Left lung (tissue), 10 donors: ENCODE data around the gene TFPI2. TPM values are rescaled to one million over a fixed set of nuclear protein-coding genes. Genes with fewer than 3 reads are reported as not detected.

ENCODE experiments used
- ATAC-seq: fragments of 200-7000 bp; cut with Tn5 transposase; one replicate; pipeline ENCODE4 v1.9.1; 2020; ENCODE audit warnings: moderate library complexity
- DNase-seq, 4 donors: peaks; one replicate each; pipeline ENCODE4 v3.0.0-alpha.2; 2013 to 2020
- H3K27ac ChIP-seq, 2 donors: fragments of 200-600 bp; sonication (generic) in 1 of 2; one replicate each; pipeline versions ENCODE4 v1.5.0 to v1.8.0; 2020 to 2021
- H3K27me3 ChIP-seq, 2 donors: fragments of 200-600 bp; sonication (generic) in 1 of 2; one replicate each; pipeline versions ENCODE4 v1.5.0 to v1.8.0; 2020 to 2021
- H3K36me3 ChIP-seq, 2 donors: fragments of 200-600 bp; sonication (generic) in 1 of 2; one replicate each; pipeline versions ENCODE4 v1.5.0 to v1.8.0; 2020 to 2021
- H3K4me1 ChIP-seq, 2 donors: fragments of 200-600 bp; one replicate each; pipeline ENCODE4 v1.8.0; 2021
- H3K4me3 ChIP-seq, 2 donors: fragments of 200-600 bp; sonication (generic) in 1 of 2; one replicate each; pipeline versions ENCODE4 v1.5.0 to v1.8.0; 2020 to 2021; ENCODE audit warnings: mild to moderate bottlenecking in 1 of 2
- H3K9me3 ChIP-seq, 2 donors: fragments of 200-600 bp; sonication (generic) in 1 of 2; one replicate each; pipeline versions ENCODE4 v1.5.0 to v1.8.0; 2020 to 2021
- CTCF ChIP-seq, 2 donors: fragments of 200-600 bp; sonication (generic) in 1 of 2; IDR thresholded peaks; one replicate each; pipeline versions ENCODE4 v1.5.0 to v1.8.0; 2021; ENCODE audit warnings: antibody characterized with exemption in 2 of 2
- intact Hi-C, 2 donors: fragments of 100-400 bp; cut with DNase I; formaldehyde crosslinking; loops; one replicate each; pipeline versions ENCODE4 v1.11.2 to v1.14.2; 2022
- polyA plus RNA-seq, 6 donors: library from polyadenylated mRNA; unstranded; fragments of 120-200 nt; gene quantifications; one replicate each; pipeline ENCODE4 v1.2.1, GENCODE V29; 2013; ENCODE audit not compliant: insufficient read length in 6 of 6
- total RNA-seq, 2 donors: library from RNA; stranded (reverse); fragmentation: NEBNext Ultra II Directional; extraction: Animal tissue kit (Norgen Biotek cat#: 25700); gene quantifications; one replicate each; pipeline ENCODE4 v1.2.1, GENCODE V29; 2021
- donor health status: DM: no; HTN: yes; CAD: no.
- donor health status: DM: no; HTN: no; CAD: no.

The TFPI2 gene
- total and polyA plus RNA-seq, 8 donors: 2.8 to 15.9 (median 7.1) TPM

GRCh38 chr7:93933156-93933555, 42.6 kb upstream of the TFPI2 start:
- DNase-seq (no peak), ATAC-seq (no peak)
- Histone ChIP-seq H3K4me1 (no peaks in the 10 kb centered on the region), H3K27ac (no peak overlapping the region), H3K9me3 (no peaks in the 10 kb centered on the region), H3K36me3 (no peaks in the 10 kb centered on the region), H3K27me3 (no peaks in the 10 kb centered on the region), H3K4me3 (no peak overlapping the region)
- intact Hi-C loops: no loop called here
- no peak for TF ChIP-seq CTCF (IDR thresholded peaks at IDR 0.05)

- no peaks in the 10 kb centered on the region for H3K9me3 ChIP-seq
- H3K27ac ChIP-seq: no peak overlapping the region
- DNase-seq (no peak), ATAC-seq (no peak)
- H3K36me3 ChIP-seq: no peaks in the 10 kb centered on the region
- TF ChIP-seq CTCF (IDR thresholded peaks at IDR 0.05): no peak
- no peaks in the 10 kb centered on the region for H3K27me3 ChIP-seq
- intact Hi-C loops: no loop called here
- H3K4me1 ChIP-seq: no peaks in the 10 kb centered on the region
- no peak overlapping the region for H3K4me3 ChIP-seq
Measured at GRCh38 chr7:93931655-93932054, 41.1 kb upstream of the TFPI2 start.

- Histone ChIP-seq H3K4me1 (no peaks in the 10 kb centered on the region), H3K4me3 (no peak overlapping the region), H3K27me3 (peaks cover under 1 to 4% of the 10 kb centered on the region in 2 donors), H3K9me3 (no peaks in the 10 kb centered on the region), H3K36me3 (no peaks in the 10 kb centered on the region), H3K27ac (no peak overlapping the region)
- ATAC-seq (no peak), DNase-seq (no peak)
- intact Hi-C loops: no loop called here
- no peak for TF ChIP-seq CTCF (IDR thresholded peaks at IDR 0.05)
Measured at GRCh38 chr7:93927585-93927984, 37.0 kb upstream of the TFPI2 start.

- ATAC-seq (no peak), DNase-seq (no peak)
- intact Hi-C loops: no loop called here
- no peaks in the 10 kb centered on the region for H3K36me3 ChIP-seq
- no peaks in the 10 kb centered on the region for H3K9me3 ChIP-seq
- H3K27me3 ChIP-seq: peaks cover 5 to 12% of the 10 kb centered on the region in 2 donors
- no peak overlapping the region for H3K27ac ChIP-seq
- no peak overlapping the region for H3K4me3 ChIP-seq
- no peak for TF ChIP-seq CTCF (IDR thresholded peaks at IDR 0.05)
- no peaks in the 10 kb centered on the region for H3K4me1 ChIP-seq
Measured at GRCh38 chr7:93926800-93927199, 36.2 kb upstream of the TFPI2 start.

- Histone ChIP-seq H3K9me3 (no peaks in the 10 kb centered on the region), H3K27ac (peak overlapping the region in 1 of 2 donors; percentile 77), H3K27me3 (peaks cover 5 to 21% of the 10 kb centered on the region in 2 donors), H3K4me3 (peak overlapping the region; percentile 10 to 42), H3K36me3 (no peaks in the 10 kb centered on the region), H3K4me1 (no peaks in the 10 kb centered on the region)
- DNase-seq: no peak
- intact Hi-C loops: no loop called here
- no peak for ATAC-seq
- TF ChIP-seq CTCF (IDR thresholded peaks at IDR 0.05): no peak
Measured at GRCh38 chr7:93923942-93924341, 33.4 kb upstream of the TFPI2 start.
